HepG2 (cell line): ENCODE results near the gene CRY1. TPM values are rescaled to one million over a fixed set of nuclear protein-coding genes. Genes with fewer than 3 reads are reported as not detected.
A peak's percentile ranks its signal among the peaks of the same experiment; 100 is the strongest.

Experiments used
- CCDC6 ChIP-seq: sonication (generic); formaldehyde crosslinking; IDR thresholded peaks from 2 replicates; pipeline ENCODE4 v1.8.1; 2022; ENCODE audit warnings: mild to moderate bottlenecking, missing genetic modification reagents, moderate library complexity
- CREBL2 ChIP-seq: sonication (generic); formaldehyde crosslinking; IDR thresholded peaks from 2 replicates; pipeline ENCODE4 v1.8.1; 2023; ENCODE audit warnings: missing genetic modification reagents, mild to moderate bottlenecking, borderline replicate concordance
- FLYWCH1 ChIP-seq: sonication (generic); formaldehyde crosslinking; IDR thresholded peaks from 2 replicates; pipeline ENCODE4 v1.8.1; 2023; ENCODE audit warnings: mild to moderate bottlenecking, missing genetic modification reagents
- GATAD1 ChIP-seq: IDR thresholded peaks from 2 replicates; pipeline ENCODE4 v1.6.1; 2016; ENCODE audit warnings: missing genetic modification reagents, missing compliant biosample characterization
- HINFP ChIP-seq: sonication (generic); formaldehyde crosslinking; IDR thresholded peaks from 2 replicates; pipeline ENCODE4 v1.4.0; 2020; ENCODE audit warnings: low read depth, mild to moderate bottlenecking, missing genetic modification reagents
- MIER2 ChIP-seq: IDR thresholded peaks from 2 replicates; pipeline ENCODE4 v1.6.1; 2016; ENCODE audit warnings: missing biosample characterization, missing genetic modification reagents
- NKX3-1 ChIP-seq: sonication (generic); formaldehyde crosslinking; IDR thresholded peaks from 2 replicates; pipeline ENCODE4 v1.5.0; 2020; ENCODE audit warnings: missing genetic modification reagents
- PBX3 ChIP-seq: sonication (generic); formaldehyde crosslinking; IDR thresholded peaks from 2 replicates; pipeline ENCODE4 v1.8.1; 2023; ENCODE audit warnings: missing genetic modification reagents, inconsistent platforms, borderline replicate concordance
- RBFOX2 ChIP-seq: fragments of 200-400 bp; formaldehyde crosslinking; IDR thresholded peaks from 2 replicates; pipeline ENCODE4 v1.6.1; 2017; ENCODE audit warnings: low read depth, mild to moderate bottlenecking, low read length
- SIX4 ChIP-seq: sonication (generic); formaldehyde crosslinking; IDR thresholded peaks from 2 replicates; pipeline ENCODE4 v1.4.0; 2020; ENCODE audit warnings: missing genetic modification reagents
- SMAD1 ChIP-seq: sonication (generic); formaldehyde crosslinking; IDR thresholded peaks from 2 replicates; pipeline ENCODE4 v1.4.0; 2020; ENCODE audit warnings: missing genetic modification reagents, low read depth, mild to moderate bottlenecking, borderline replicate concordance
- SNAPC4 ChIP-seq: sonication (generic); formaldehyde crosslinking; IDR thresholded peaks from 2 replicates; pipeline ENCODE4 v1.4.0; 2020; ENCODE audit warnings: mild to moderate bottlenecking, missing genetic modification reagents
- TBX2 ChIP-seq: sonication (generic); formaldehyde crosslinking; IDR thresholded peaks from 2 replicates; pipeline ENCODE4 v1.5.0; 2020; ENCODE audit warnings: missing genetic modification reagents, mild to moderate bottlenecking, borderline replicate concordance
- TOPORS ChIP-seq: sonication (generic); formaldehyde crosslinking; IDR thresholded peaks from 2 replicates; pipeline ENCODE4 v1.8.0; 2023; ENCODE audit warnings: mild to moderate bottlenecking, missing genetic modification reagents
- ZBTB43 ChIP-seq: sonication (generic); formaldehyde crosslinking; conservative IDR thresholded peaks from 2 replicates; pipeline ENCODE4 v1.4.0; 2020; ENCODE audit warnings: missing genetic modification reagents
- ZNF33A ChIP-seq: sonication (generic); formaldehyde crosslinking; IDR thresholded peaks from 2 replicates; pipeline ENCODE4 v1.5.1; 2020; ENCODE audit warnings: missing genetic modification reagents, mild to moderate bottlenecking, moderate library complexity, borderline replicate concordance
- ZNF549 ChIP-seq: sonication (generic); formaldehyde crosslinking; IDR thresholded peaks from 2 replicates; pipeline ENCODE4 v1.5.0; 2020; ENCODE audit warnings: missing genetic modification reagents
- ZNF616 ChIP-seq: sonication (generic); formaldehyde crosslinking; IDR thresholded peaks from 2 replicates; pipeline ENCODE4 v1.5.0; 2020; ENCODE audit warnings: low read depth, mild to moderate bottlenecking, missing genetic modification reagents
- ZNF747 ChIP-seq: sonication (generic); formaldehyde crosslinking; IDR thresholded peaks from 2 replicates; pipeline ENCODE4 v1.8.1; 2023; ENCODE audit warnings: missing genetic modification reagents, mild to moderate bottlenecking, borderline replicate concordance
- polyA plus RNA-seq, 8 experiments: library from polyadenylated mRNA; depleted of rRNA in 3 of 8; stranded (reverse) in 7 of 8; unstranded in 1 of 8; fragments of >200 nt; fragmentation: Illumina TruSeq in 4 of 8; extraction: Trizol in 4 of 8; gene quantifications; 2 replicates each; pipeline versions ENCODE4 v1.2.1 to v1.2.3, GENCODE V29; 2011 to 2016; ENCODE audit warnings: low read depth in 4 of 8, missing spikeins in 1 of 8, mixed read lengths in 1 of 8; ENCODE audit not compliant: insufficient read depth in 1 of 8
- total RNA-seq, 5 experiments: library from RNA; depleted of rRNA; stranded (reverse); fragments of >200 nt; fragmentation: Illumina TruSeq; extraction: Trizol; gene quantifications; 2 replicates each; pipeline ENCODE4 v1.2.3, GENCODE V29; 2016; ENCODE audit warnings: low read depth in 1 of 5

CRY1 gene
- total and polyA plus RNA-seq, 2 of the 13 experiments (the other 11 are each of a cell fraction or from before 2014, with no cell fraction given), result 11.4 to 13.9 TPM

GRCh38 chr12:107093417-107094182 is at the start of gene CRY1 (continued):
- TF ChIP-seq PBX3 (CRISPR knock-in tag) (no peak), SNAPC4 (CRISPR knock-in tag) (no peak), SMAD1 (0 out of 2 replicates have a peak, but pooled peaks have one; percentile 10), ZBTB43 (CRISPR knock-in tag) (peak; percentile 70), CREBL2 (CRISPR knock-in tag) (no peak), TOPORS (CRISPR knock-in tag) (peak; percentile 85; the same call in 1 of the 2 replicates), TBX2 (CRISPR knock-in tag) (peak; percentile 68; the same call in 1 of the 2 replicates), NKX3-1 (no peak), MIER2 (no peak), FLYWCH1 (CRISPR knock-in tag) (no peak), ZNF549 (no peak), ZNF616 (CRISPR knock-in tag) (no peak), SIX4 (CRISPR knock-in tag) (no peak), GATAD1 (CRISPR knock-in tag) (peak; percentile 85), HINFP (CRISPR knock-in tag) (peak; percentile 47; the same call in 1 of the 2 replicates), RBFOX2 (peak; percentile 85), CCDC6 (CRISPR knock-in tag) (no peak; the same call in 1 of the 2 replicates), ZNF33A (CRISPR knock-in tag) (no peak), ZNF747 (CRISPR knock-in tag) (no peak)
